Suprapubic skin (tissue), 4 donors: ENCODE measurements around the gene PI4K2B.

Source experiments
- CTCF ChIP-seq, 2 donors: fragments of 200-600 bp in 1 of 2; fragments of 450-650 bp in 1 of 2; sonication (generic) in 1 of 2; IDR thresholded peaks; one replicate each; pipeline ENCODE4 v1.5.1; 2016 to 2019; ENCODE audit warnings: antibody characterized with exemption in 2 of 2, mild to moderate bottlenecking in 1 of 2, moderate library complexity in 1 of 2
- EP300 ChIP-seq: sonication (generic); formaldehyde crosslinking; IDR thresholded peaks from one replicate; pipeline ENCODE4 v1.6.1; 2017; ENCODE audit warnings: antibody characterized with exemption
- POLR2A ChIP-seq, 2 donors: fragments of 450-650 bp; IDR thresholded peaks; one replicate each; pipeline ENCODE4 v1.6.1; 2017; ENCODE audit warnings: antibody characterized with exemption in 2 of 2, mild to moderate bottlenecking in 2 of 2, moderate library complexity in 2 of 2
- POLR2AphosphoS5 ChIP-seq, 3 donors: sonication (generic); formaldehyde crosslinking; IDR thresholded peaks; one replicate each; pipeline ENCODE4 v1.6.1; 2017; ENCODE audit warnings: antibody characterized with exemption in 3 of 3

DNA sequence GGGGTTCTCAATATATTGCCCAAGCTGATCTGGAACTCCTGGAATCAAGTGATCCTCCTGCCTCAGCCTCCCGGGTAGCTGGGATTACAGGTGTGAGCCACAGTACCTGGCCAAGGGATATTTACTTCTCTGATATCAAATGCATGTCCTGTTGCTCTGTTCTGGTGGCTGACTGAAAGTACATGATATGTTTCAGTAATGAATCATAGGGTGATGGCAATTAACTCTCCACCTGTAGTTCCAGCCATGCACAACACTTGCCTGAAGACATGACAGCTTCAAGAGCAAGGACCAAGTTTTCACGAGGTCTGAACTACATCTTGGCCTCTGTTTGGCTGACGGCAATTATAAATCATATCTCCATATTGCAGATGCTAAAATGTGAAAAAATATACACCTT is 87.9 kb downstream of the PI4K2B start:
- no peak for TF ChIP-seq POLR2AphosphoS5 (IDR thresholded peaks at IDR 0.05)
- no peak for TF ChIP-seq CTCF (IDR thresholded peaks at IDR 0.05)
- no peak for TF ChIP-seq EP300
- no peak for TF ChIP-seq POLR2A (IDR thresholded peaks at IDR 0.05)
